ENCODE measurements around the gene TRAPPC12. TPM values are rescaled to one million over a fixed set of nuclear protein-coding genes. Genes with fewer than 3 reads are reported as not detected.
"Not testable (repeated sequence)": the region's sequence is repeated elsewhere in the genome, so short reads cannot be mapped to it uniquely, and the experiment has no call there.

TRAPPC12 gene
- total RNA-seq, 3 donors from 2014 or later = 52.5 to 89.6 (median 69.2) TPM

DNA sequence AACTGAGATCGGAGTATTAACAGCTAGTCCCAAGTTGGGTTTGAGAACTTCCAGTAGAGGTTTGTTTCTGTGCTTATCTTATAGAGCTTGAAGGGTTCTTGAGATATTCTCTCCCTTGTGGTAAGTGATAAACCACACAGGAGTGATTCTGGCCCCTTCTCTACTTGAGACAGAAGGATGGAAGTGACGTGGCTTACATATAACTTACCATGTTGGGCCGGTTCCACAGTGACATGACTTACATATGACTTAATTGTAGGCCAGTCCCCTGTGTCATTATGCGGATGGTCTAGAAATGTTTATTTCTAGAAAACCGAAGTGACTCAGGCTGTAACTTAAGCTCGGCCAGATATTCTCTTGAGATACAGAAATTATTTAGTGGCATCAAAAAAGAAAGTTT lies 62.7 kb downstream of the TRAPPC12 start:
- H3K4me3 ChIP-seq = no peak overlapping the region
- no peaks in the 10 kb centered on the region for H3K36me3 ChIP-seq
- TF ChIP-seq CTCF (IDR thresholded peaks at IDR 0.05) (no peak), POLR2A (IDR thresholded peaks at IDR 0.05) (no peak), POLR2AphosphoS5 (IDR thresholded peaks at IDR 0.05) (no peak)
- no peaks in the 10 kb centered on the region for H3K4me1 ChIP-seq
- no peak overlapping the region for H3K27ac ChIP-seq
- H3K9me3 ChIP-seq = no peaks in the 10 kb centered on the region
- H3K27me3 ChIP-seq = no peaks in the 10 kb centered on the region
- DNase-seq (ENCODE audit: low spot score in 2 of 2) = no peak
- intact Hi-C loops (cut with DNase I; ENCODE audit: low total_unique reads) = loop anchor here (5.0 kb wide), 1 partner anchor 560 kb away; no protein-coding TSS in a partner anchor

DNA sequence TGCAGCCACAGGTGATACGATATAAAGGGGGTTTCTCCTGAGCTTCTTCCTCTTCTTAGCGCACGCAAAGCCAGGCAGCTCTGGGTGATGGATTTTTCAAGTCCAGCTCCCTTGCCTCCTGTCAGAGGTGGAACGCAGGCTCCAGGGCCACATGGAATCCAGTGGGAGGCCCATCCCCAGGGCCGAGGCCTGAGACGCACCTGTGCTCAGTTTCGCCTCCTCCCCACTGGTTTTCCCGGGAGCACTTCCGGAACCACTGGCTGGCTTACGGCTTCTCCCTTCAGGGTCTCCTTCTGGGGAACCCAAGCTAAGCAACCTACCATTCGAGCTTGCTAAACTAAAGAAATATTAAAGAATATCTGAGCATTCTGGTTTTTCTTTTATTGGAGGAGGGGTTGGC lies 63.6 kb downstream of the TRAPPC12 start:
- H3K9me3 ChIP-seq = no peaks in the 10 kb centered on the region
- DNase-seq (ENCODE audit: low spot score in 2 of 2) = no peak
- H3K27ac ChIP-seq = no peak overlapping the region
- TF ChIP-seq POLR2AphosphoS5 (IDR thresholded peaks at IDR 0.05) = no peak
- no peak for TF ChIP-seq CTCF (IDR thresholded peaks at IDR 0.05)
- TF ChIP-seq POLR2A (IDR thresholded peaks at IDR 0.05) = no peak
- intact Hi-C loops (cut with DNase I; ENCODE audit: low total_unique reads) = loop anchor here (5.0 kb wide), 1 partner anchor 561 kb away; no protein-coding TSS in a partner anchor
- no peaks in the 10 kb centered on the region for H3K27me3 ChIP-seq
- no peak overlapping the region for H3K4me3 ChIP-seq
- H3K36me3 ChIP-seq = no peaks in the 10 kb centered on the region
- H3K4me1 ChIP-seq = no peaks in the 10 kb centered on the region

DNA sequence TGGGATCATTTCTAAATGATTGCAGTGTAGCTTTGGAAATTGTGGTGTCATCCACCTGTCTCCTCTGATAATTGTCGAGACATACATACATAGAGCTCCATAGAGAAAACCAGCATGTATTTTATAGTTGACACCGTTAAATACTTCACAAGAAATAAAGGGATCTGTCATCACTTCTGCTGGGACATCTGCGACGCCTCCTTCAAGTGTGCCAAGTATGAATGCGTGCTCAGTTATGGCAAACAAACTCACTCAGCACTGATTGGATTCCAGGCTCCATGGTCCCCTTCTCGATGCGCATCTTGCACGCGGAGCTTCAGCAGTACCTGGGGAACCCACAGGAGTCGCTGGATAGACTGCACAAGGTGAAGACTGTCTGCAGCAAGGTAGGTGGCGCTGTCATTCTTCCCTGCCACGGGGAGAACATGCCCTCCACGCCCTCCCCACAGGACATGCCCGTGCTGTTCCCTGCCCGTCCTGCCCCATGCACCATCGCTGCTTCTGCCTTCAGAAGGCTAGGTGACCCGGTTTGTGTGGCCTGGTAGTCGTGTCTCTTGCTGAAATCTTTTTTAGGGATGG lies 64.1 kb downstream of the TRAPPC12 start:
- H3K4me1 ChIP-seq = no peaks in the 10 kb centered on the region
- H3K4me3 ChIP-seq = no peak overlapping the region
- no peaks in the 10 kb centered on the region for H3K27me3 ChIP-seq
- intact Hi-C loops (cut with DNase I; ENCODE audit: low total_unique reads) = loop anchor here (5.0 kb wide), 1 partner anchor 561 kb away; no protein-coding TSS in a partner anchor
- no peak for DNase-seq (ENCODE audit: low spot score in 2 of 2)
- no peaks in the 10 kb centered on the region for H3K9me3 ChIP-seq
- H3K27ac ChIP-seq = no peak overlapping the region
- TF ChIP-seq POLR2A (IDR thresholded peaks at IDR 0.05) = no peak
- TF ChIP-seq POLR2AphosphoS5 (IDR thresholded peaks at IDR 0.05) = no peak
- no peak for TF ChIP-seq CTCF (IDR thresholded peaks at IDR 0.05)
- H3K36me3 ChIP-seq = no peaks in the 10 kb centered on the region

DNA sequence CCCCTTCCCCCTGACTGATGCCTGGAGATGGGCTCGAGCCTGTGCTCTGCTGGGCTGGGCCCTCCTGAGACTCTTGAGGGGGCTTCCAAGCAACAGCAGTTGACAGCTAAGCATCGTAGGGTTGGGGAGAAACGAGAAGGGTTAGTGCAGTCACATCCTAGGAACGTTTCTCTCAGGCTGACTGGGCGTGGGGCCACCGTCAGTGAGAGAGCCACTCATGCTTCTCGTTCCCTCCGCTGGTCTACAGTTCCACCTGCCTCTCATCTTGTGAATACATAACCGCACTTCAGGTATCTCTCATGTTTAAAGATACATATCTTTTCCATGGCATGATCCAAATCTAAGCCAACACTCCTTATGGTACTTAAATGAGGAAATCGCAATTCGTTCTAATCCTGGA lies 66.4 kb downstream of the TRAPPC12 start:
- TF ChIP-seq CTCF (IDR thresholded peaks at IDR 0.05) (no peak), POLR2A (IDR thresholded peaks at IDR 0.05) (no peak), POLR2AphosphoS5 (IDR thresholded peaks at IDR 0.05) (no peak)
- no peaks in the 10 kb centered on the region for H3K9me3 ChIP-seq
- DNase-seq (ENCODE audit: low spot score in 2 of 2) = no peak
- intact Hi-C loops (cut with DNase I; ENCODE audit: low total_unique reads) = no loop called here
- no peaks in the 10 kb centered on the region for H3K36me3 ChIP-seq
- no peaks in the 10 kb centered on the region for H3K27me3 ChIP-seq
- H3K4me3 ChIP-seq = no peak overlapping the region
- no peaks in the 10 kb centered on the region for H3K4me1 ChIP-seq
- no peak overlapping the region for H3K27ac ChIP-seq

DNA sequence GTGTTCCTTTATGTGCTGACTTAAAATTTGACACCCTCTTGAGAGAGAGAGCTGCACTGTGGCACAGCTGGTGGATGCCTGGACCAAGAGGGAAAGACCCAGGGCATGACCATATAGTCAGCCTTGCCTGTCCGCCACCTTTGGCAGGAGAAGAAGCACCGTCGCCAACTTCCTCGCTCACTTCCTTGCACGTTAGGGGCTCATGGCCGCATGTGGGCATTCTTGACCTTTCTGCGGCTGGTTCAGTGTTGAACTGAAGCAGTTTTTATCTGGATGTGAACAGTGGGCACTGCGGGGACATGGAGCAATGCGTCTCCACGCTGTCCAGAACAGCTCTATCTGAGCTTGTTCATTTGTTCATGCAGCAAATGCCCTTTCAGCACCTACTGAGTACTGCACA lies 66.9 kb downstream of the TRAPPC12 start:
- no peaks in the 10 kb centered on the region for H3K27me3 ChIP-seq
- H3K4me1 ChIP-seq = no peaks in the 10 kb centered on the region
- TF ChIP-seq POLR2AphosphoS5 (IDR thresholded peaks at IDR 0.05) (no peak), POLR2A (IDR thresholded peaks at IDR 0.05) (no peak), CTCF (IDR thresholded peaks at IDR 0.05) (no peak)
- no peak for DNase-seq (ENCODE audit: low spot score in 2 of 2)
- intact Hi-C loops (cut with DNase I; ENCODE audit: low total_unique reads) = no loop called here
- no peak overlapping the region for H3K27ac ChIP-seq
- no peaks in the 10 kb centered on the region for H3K36me3 ChIP-seq
- no peak overlapping the region for H3K4me3 ChIP-seq
- no peaks in the 10 kb centered on the region for H3K9me3 ChIP-seq

- intact Hi-C loops (cut with DNase I; ENCODE audit: low total_unique reads); H3K27me3 ChIP-seq; H3K9me3 ChIP-seq; H3K27ac ChIP-seq; H3K4me3 ChIP-seq; H3K4me1 ChIP-seq; DNase-seq (ENCODE audit: low spot score in 2 of 2); H3K36me3 ChIP-seq: not testable (repeated sequence)
Measured at GRCh38 chr2:3447186-3447585, 67.7 kb downstream of the TRAPPC12 start.
